ENCODE measurements around the gene HSFX2. TPM values are rescaled to one million over a fixed set of nuclear protein-coding genes. Genes with fewer than 3 reads are reported as not detected.

The HSFX2 gene
- total RNA-seq, 1 donor from 2014 or later: 0.35 TPM

Other genes starting within 250 kb of the HSFX2 start
- gene IDS, start 90.0 kb downstream of the HSFX2 start, total RNA-seq: 46.6 and 68.8 TPM in 2 replicates
- gene EOLA1, start 54.3 kb downstream of the HSFX2 start, total RNA-seq: 10.9 and 11.2 TPM in 2 replicates
- gene HSFX3, start 45.4 kb downstream of the HSFX2 start, total RNA-seq: not detected in 2 replicates
- gene MAGEA9B, start 7.9 kb downstream of the HSFX2 start, total RNA-seq: not detected in 2 replicates
- gene TMEM185A, start 36.5 kb upstream of the HSFX2 start, total RNA-seq: 10.4 and 19.1 TPM in 2 replicates
- not detected in 2 replicates for gene MAGEA11, start 116.7 kb upstream of the HSFX2 start, total RNA-seq
- gene HSFX1, start 178.8 kb upstream of the HSFX2 start, total RNA-seq: 1.2 and 2.1 TPM in 2 replicates
- gene MAGEA9, start 186.6 kb upstream of the HSFX2 start, total RNA-seq: not detected in 2 replicates